ENCODE measurements around the gene SND1.
A peak's percentile ranks its signal among the peaks of the same experiment; 100 is the strongest.

Gene SND1

GRCh38 chr7:127635659-127636285 lies 16.2 kb upstream of the SND1 start:
- no peak for DNase-seq (ENCODE audit: low read depth)
- no peak for TF ChIP-seq CTCF (IDR thresholded peaks at IDR 0.05; ENCODE audit: low read depth, low read length, missing control alignments)
- H3K4me3 ChIP-seq (ENCODE audit: low read depth, low read length), result no peak overlapping the region

- no peak overlapping the region for H3K4me3 ChIP-seq (ENCODE audit: low read depth, low read length)
- TF ChIP-seq CTCF (IDR thresholded peaks at IDR 0.05; ENCODE audit: low read depth, low read length, missing control alignments), result no peak
- no peak for DNase-seq (ENCODE audit: low read depth)
These were observed 13.8 kb upstream of the SND1 start for GRCh38 chr7:127638197-127638596.

GRCh38 chr7:127644484-127644883 lies 7.5 kb upstream of the SND1 start:
- DNase-seq (ENCODE audit: low read depth), result no peak
- no peak for TF ChIP-seq CTCF (IDR thresholded peaks at IDR 0.05; ENCODE audit: low read depth, low read length, missing control alignments)
- H3K4me3 ChIP-seq (ENCODE audit: low read depth, low read length), result no peak overlapping the region

GRCh38 chr7:127647636-127648035 lies 4.4 kb upstream of the SND1 start:
- DNase-seq (ENCODE audit: low read depth), result no peak
- H3K4me3 ChIP-seq (ENCODE audit: low read depth, low read length), result no peak overlapping the region
- no peak for TF ChIP-seq CTCF (IDR thresholded peaks at IDR 0.05; ENCODE audit: low read depth, low read length, missing control alignments)

GRCh38 chr7:127648986-127649385 lies 3.0 kb upstream of the SND1 start:
- DNase-seq (ENCODE audit: low read depth), result no peak
- TF ChIP-seq CTCF (IDR thresholded peaks at IDR 0.05; ENCODE audit: low read depth, low read length, missing control alignments), result no peak
- no peak overlapping the region for H3K4me3 ChIP-seq (ENCODE audit: low read depth, low read length)

GRCh38 chr7:127650847-127651555 lies 993 bp upstream of the SND1 start:
- TF ChIP-seq CTCF (IDR thresholded peaks at IDR 0.05; ENCODE audit: low read depth, low read length, missing control alignments), result no peak
- no peak for DNase-seq (ENCODE audit: low read depth)
- peak overlapping the region; percentile 83 for H3K4me3 ChIP-seq (ENCODE audit: low read depth, low read length)

All from GM12864 (cell line).